ENCODE results near the gene LILRA1. TPM values are rescaled to one million over a fixed set of nuclear protein-coding genes. Genes with fewer than 3 reads are reported as not detected.

The LILRA1 gene
- total RNA-seq, 1 experiment from 2014 or later = not detected

DNA sequence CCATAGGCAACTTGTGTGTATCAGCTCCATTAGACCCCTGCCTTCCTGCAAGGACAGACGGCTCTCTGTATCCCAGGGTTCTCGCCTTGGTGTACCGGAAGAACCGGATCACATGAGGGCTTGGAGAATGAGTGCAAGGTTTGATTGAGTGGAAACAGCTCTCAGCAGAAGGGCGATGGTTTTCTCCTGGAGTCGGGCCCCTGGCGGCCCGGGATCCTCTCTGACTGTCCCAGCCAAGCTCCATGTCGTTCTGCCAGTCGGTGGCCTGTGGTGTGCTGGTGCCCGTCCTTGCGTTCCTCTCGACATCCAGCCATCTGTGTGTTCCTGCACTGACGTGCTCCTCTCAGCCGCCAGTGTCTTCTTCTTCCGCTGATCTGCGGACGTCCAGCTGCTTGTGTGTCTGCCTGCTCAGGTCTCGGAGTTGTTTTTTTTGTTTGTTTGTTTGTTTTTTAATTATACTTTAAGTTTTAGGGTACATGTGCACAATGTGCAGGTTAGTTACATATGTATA lies 53.0 kb downstream of the LILRA1 start:
- no TSS peak for BruUV-seq (replicated peaks)
- in situ Hi-C loops (cut with HindIII; ENCODE audit: low pct_unique_long_range_greater_than_20kb, low sequenced_read_pairs) = no loop called here

GRCh38 chr19:54648129-54648528 lies 54.7 kb downstream of the LILRA1 start:
- H3K9me3 ChIP-seq (ENCODE audit: control insufficient read depth, insufficient read depth, low read depth, low read length) = no peaks in the 10 kb centered on the region
- H3K36me3 ChIP-seq (ENCODE audit: control insufficient read depth, insufficient read depth, low read length) = no peaks in the 10 kb centered on the region
- ChIA-PET POLR2A (no interaction called here), CTCF (no interaction called here)
- H3K4me3 ChIP-seq (ENCODE audit: low read depth in 2 of 2, low read length in 2 of 2) = no peak overlapping the region
- no peaks in the 10 kb centered on the region for H3K4me1 ChIP-seq (ENCODE audit: control insufficient read depth, insufficient read depth, low read length)
- peak; percentile 18; the same call in 1 of the 2 replicates for TF ChIP-seq CTCF (IDR thresholded peaks at IDR 0.05)
- no peak for TF ChIP-seq TCF7L2 (IDR thresholded peaks at IDR 0.05; ENCODE audit: low read depth, low read length)
- no peak for TF ChIP-seq SIN3A (IDR thresholded peaks at IDR 0.05; ENCODE audit: borderline replicate concordance, insufficient read depth, low read depth, low read length)
- intact Hi-C loops (cut with micrococcal nuclease; ENCODE audit: unreplicated experiment) (no loop called here), in situ Hi-C loops (cut with HindIII; ENCODE audit: low pct_unique_long_range_greater_than_20kb, low sequenced_read_pairs) (no loop called here)
- peaks cover 13% of the 10 kb centered on the region for H3K27me3 ChIP-seq (ENCODE audit: control insufficient read depth, insufficient read depth, low read length)
- BruUV-seq (replicated peaks) = no TSS peak
- no peak overlapping the region for H3K27ac ChIP-seq (ENCODE audit: low read length)
- ATAC-seq = no peak
- DNase-seq (ENCODE audit: low read depth, low spot score) = no peak

More for the DNA sequence above, 53.0 kb downstream of the LILRA1 start:
- Histone ChIP-seq H3K27me3 (ENCODE audit: control insufficient read depth, insufficient read depth, low read length) (peaks cover 13% of the 10 kb centered on the region), H3K27ac (ENCODE audit: low read length) (no peak overlapping the region), H3K4me1 (ENCODE audit: control insufficient read depth, insufficient read depth, low read length) (no peaks in the 10 kb centered on the region), H3K36me3 (ENCODE audit: control insufficient read depth, insufficient read depth, low read length) (no peaks in the 10 kb centered on the region), H3K9me3 (ENCODE audit: control insufficient read depth, insufficient read depth, low read depth, low read length) (no peaks in the 10 kb centered on the region), H3K4me3 (ENCODE audit: low read depth in 2 of 2, low read length in 2 of 2) (no peak overlapping the region)
- DNase-seq (ENCODE audit: low read depth, low spot score) (no peak), ATAC-seq (no peak)
- CTCF ChIA-PET = interaction anchor here (0.6 kb wide), 1 partner anchor 495 kb away, joined by 3 read pairs; no protein-coding TSS in a partner anchor
- POLR2A ChIA-PET = no interaction called here
- intact Hi-C loops (cut with micrococcal nuclease; ENCODE audit: unreplicated experiment) = no loop called here
- TF ChIP-seq SIN3A (IDR thresholded peaks at IDR 0.05; ENCODE audit: borderline replicate concordance, insufficient read depth, low read depth, low read length) = no peak
- TF ChIP-seq TCF7L2 (IDR thresholded peaks at IDR 0.05; ENCODE audit: low read depth, low read length) = no peak
- no peak for TF ChIP-seq CTCF (IDR thresholded peaks at IDR 0.05)
- TF ChIP-seq, protein P1, sequence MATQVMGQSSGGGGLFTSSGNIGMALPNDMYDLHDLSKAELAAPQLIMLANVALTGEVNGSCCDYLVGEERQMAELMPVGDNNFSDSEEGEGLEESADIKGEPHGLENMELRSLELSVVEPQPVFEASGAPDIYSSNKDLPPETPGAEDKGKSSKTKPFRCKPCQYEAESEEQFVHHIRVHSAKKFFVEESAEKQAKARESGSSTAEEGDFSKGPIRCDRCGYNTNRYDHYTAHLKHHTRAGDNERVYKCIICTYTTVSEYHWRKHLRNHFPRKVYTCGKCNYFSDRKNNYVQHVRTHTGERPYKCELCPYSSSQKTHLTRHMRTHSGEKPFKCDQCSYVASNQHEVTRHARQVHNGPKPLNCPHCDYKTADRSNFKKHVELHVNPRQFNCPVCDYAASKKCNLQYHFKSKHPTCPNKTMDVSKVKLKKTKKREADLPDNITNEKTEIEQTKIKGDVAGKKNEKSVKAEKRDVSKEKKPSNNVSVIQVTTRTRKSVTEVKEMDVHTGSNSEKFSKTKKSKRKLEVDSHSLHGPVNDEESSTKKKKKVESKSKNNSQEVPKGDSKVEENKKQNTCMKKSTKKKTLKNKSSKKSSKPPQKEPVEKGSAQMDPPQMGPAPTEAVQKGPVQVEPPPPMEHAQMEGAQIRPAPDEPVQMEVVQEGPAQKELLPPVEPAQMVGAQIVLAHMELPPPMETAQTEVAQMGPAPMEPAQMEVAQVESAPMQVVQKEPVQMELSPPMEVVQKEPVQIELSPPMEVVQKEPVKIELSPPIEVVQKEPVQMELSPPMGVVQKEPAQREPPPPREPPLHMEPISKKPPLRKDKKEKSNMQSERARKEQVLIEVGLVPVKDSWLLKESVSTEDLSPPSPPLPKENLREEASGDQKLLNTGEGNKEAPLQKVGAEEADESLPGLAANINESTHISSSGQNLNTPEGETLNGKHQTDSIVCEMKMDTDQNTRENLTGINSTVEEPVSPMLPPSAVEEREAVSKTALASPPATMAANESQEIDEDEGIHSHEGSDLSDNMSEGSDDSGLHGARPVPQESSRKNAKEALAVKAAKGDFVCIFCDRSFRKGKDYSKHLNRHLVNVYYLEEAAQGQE (IDR thresholded peaks at IDR 0.05; ENCODE audit: insufficient read depth in 1 of 2, low read depth in 2 of 2, low read length in 1 of 2) = no peak
